AG04450 (cell line): Measurements from ENCODE around the gene PLCL1. TPM values are rescaled to one million over a fixed set of nuclear protein-coding genes. Genes with fewer than 3 reads are reported as not detected.

Experiments used
- CTCF ChIA-PET: fragments of 300-600, 350-600 bp; formaldehyde crosslinking; extraction: SDS; loops from one replicate; lab custom pipeline; 2022; ENCODE audit warnings: antibody characterized with exemption, inconsistent platforms; lab: Charles Lee
- POLR2A ChIA-PET: fragments of 350-600 bp; formaldehyde crosslinking; extraction: SDS; loops from one replicate; lab custom pipeline; 2021; ENCODE audit warnings: antibody characterized with exemption, inconsistent platforms; lab: Yijun Ruan, JAX
- DNase-seq: peaks from one replicate; pipeline ENCODE4 v3.0.0-alpha.2; 2011; ENCODE audit warnings: low read depth, low spot score
- H3K27ac ChIP-seq: one replicate; pipeline ENCODE4 v1.5.1; 2012; ENCODE audit warnings: low read depth, low read length, control low read depth
- H3K27me3 ChIP-seq: one replicate; pipeline ENCODE4 v1.6.0; 2012; ENCODE audit warnings: low read length; ENCODE audit not compliant: control insufficient read depth, insufficient read depth
- H3K4me3 ChIP-seq: 2 replicates; pipeline ENCODE4 v1.5.1; 2011; ENCODE audit warnings: mild to moderate bottlenecking, low read depth, low read length, control low read depth
- H3K9me3 ChIP-seq: 2 replicates; pipeline ENCODE4 v1.5.1; 2012; ENCODE audit warnings: low read length; ENCODE audit not compliant: control insufficient read depth, insufficient read depth
- CTCF ChIP-seq: IDR thresholded peaks from 2 replicates; pipeline ENCODE4 v1.5.1; 2011; ENCODE audit warnings: low read depth, low read length, control low read depth, inconsistent platforms
- polyA plus RNA-seq: library from polyadenylated mRNA; depleted of rRNA; stranded (reverse); fragments of >200 nt; gene quantifications from 2 replicates; pipeline ENCODE4 v1.2.3, GENCODE V29; 2011

PLCL1 gene
- polyA plus RNA-seq, 1 experiment: 0.43 TPM

- POLR2A ChIA-PET: no interaction called here
- no peaks in the 10 kb centered on the region; the same call in 1 of the 2 replicates for H3K9me3 ChIP-seq
- CTCF ChIA-PET: interaction anchor here (0.9 to 3.1 kb wide), 4 partner anchors 13 to 515 kb away, joined by 4 to 32 read pairs (median 10); no protein-coding TSS in a partner anchor
- peaks cover 4% of the 10 kb centered on the region for H3K27me3 ChIP-seq
- DNase-seq: no peak
- TF ChIP-seq CTCF: no peak
- H3K4me3 ChIP-seq: no peak overlapping the region
- H3K27ac ChIP-seq: no peak overlapping the region
These were observed 4.3 kb upstream of the PLCL1 start for GRCh38 chr2:197800091-197800490.

- DNase-seq: no peak
- peaks cover 13% of the 10 kb centered on the region for H3K27me3 ChIP-seq
- H3K4me3 ChIP-seq: no peak overlapping the region
- no peak for TF ChIP-seq CTCF
- ChIA-PET POLR2A (no interaction called here), CTCF (interaction anchor here (0.9 to 3.1 kb wide), 3 partner anchors 12 to 496 kb away, joined by 4 to 32 read pairs (median 17); no protein-coding TSS in a partner anchor)
- H3K27ac ChIP-seq: no peak overlapping the region
- no peaks in the 10 kb centered on the region; the same call in 1 of the 2 replicates for H3K9me3 ChIP-seq
These were observed 3.4 kb upstream of the PLCL1 start for GRCh38 chr2:197801033-197801432.

GRCh38 chr2:197803033-197803444, 1.4 kb upstream of the PLCL1 start:
- Histone ChIP-seq H3K4me3 (no peak overlapping the region), H3K9me3 (no peaks in the 10 kb centered on the region; the same call in 1 of the 2 replicates), H3K27me3 (peaks cover 15% of the 10 kb centered on the region), H3K27ac (no peak overlapping the region)
- ChIA-PET POLR2A (no interaction called here), CTCF (interaction anchor here (1.3 to 1.8 kb wide), 3 partner anchors 10 to 324 kb away, joined by 3 to 22 read pairs (median 8); no protein-coding TSS in a partner anchor)
- TF ChIP-seq CTCF: peak; percentile 93
- DNase-seq: peak; percentile 18

- Histone ChIP-seq H3K27me3 (peaks cover 13% of the 10 kb centered on the region), H3K4me3 (peak overlapping the region; percentile 66), H3K27ac (no peak overlapping the region), H3K9me3 (no peaks in the 10 kb centered on the region; the same call in 1 of the 2 replicates)
- ChIA-PET POLR2A (interaction anchor here (0.6 kb wide), 1 partner anchor 104 kb away, joined by 3 read pairs; no protein-coding TSS in a partner anchor), CTCF (interaction anchor here (1.8 to 2.7 kb wide), 3 partner anchors 8 to 492 kb away, joined by 8 to 22 read pairs (median 14); no protein-coding TSS in a partner anchor)
- no peak for TF ChIP-seq CTCF
- no peak for DNase-seq
These were observed 643 bp downstream of the PLCL1 start for GRCh38 chr2:197804758-197805714.
